ENCODE results near the gene PCIF1.

GRCh38 chr20:45893831-45894230 lies 40.7 kb upstream of the PCIF1 start:
- TF ChIP-seq CTCF (IDR thresholded peaks at IDR 0.05) (no peak), POLR2A (IDR thresholded peaks at IDR 0.05) (no peak)
